PC-3 (cell line): ENCODE results near the gene FLVCR1.

Experiments
- CTCF ChIP-seq: fragments of 300-600 bp; sonication (generic); conservative IDR thresholded peaks from 2 replicates; pipeline ENCODE4 v1.5.1; 2017; ENCODE audit warnings: antibody characterized with exemption, low read depth, mild to moderate bottlenecking, low read length
- EZH2 ChIP-seq: fragments of 300-600 bp; sonication (generic); IDR thresholded peaks from one replicate; pipeline ENCODE4 v1.6.1; 2017; ENCODE audit warnings: antibody characterized with exemption, mild to moderate bottlenecking, low read length; ENCODE audit not compliant: unreplicated experiment
- EZH2phosphoT487 ChIP-seq: fragments of 300-600 bp; sonication (generic); IDR thresholded peaks from 2 replicates; pipeline ENCODE4 v1.6.1; 2018; ENCODE audit warnings: mild to moderate bottlenecking, antibody characterized with exemption, low read length, borderline replicate concordance

- TF ChIP-seq EZH2, result no peak
- TF ChIP-seq CTCF, result no peak
- TF ChIP-seq EZH2phosphoT487, result no peak
Measured at GRCh38 chr1:212914789-212915188, 56.7 kb downstream of the FLVCR1 start.
